HepG2 (cell line): Measurements from ENCODE around the gene IGDCC3. TPM values are rescaled to one million over a fixed set of nuclear protein-coding genes. Genes with fewer than 3 reads are reported as not detected.

Experiments
- ATAC-seq: fragments of 200-7000 bp; cut with Tn5 transposase; 3 replicates; pipeline ENCODE4 v1.9.1; 2020; ENCODE audit warnings: mild to moderate bottlenecking, moderate library complexity
- BruUV-seq: library from RNA; stranded (reverse); fragments of 400-500 nt; replicated peaks from 2 replicates; lab custom pipeline; 2021; lab: Mats Ljungman, UMichigan
- CTCF ChIA-PET: fragments of 300-600 bp; formaldehyde crosslinking; extraction: SDS; loops from one replicate; lab custom pipeline; 2021; ENCODE audit warnings: low total read pairs, inconsistent platforms, low intra/inter-chr PET ratio; lab: Yijun Ruan, JAX
- POLR2A ChIA-PET: fragments of 350-600 bp; sonication (Branson Sonifier 250); formaldehyde crosslinking; loops from one replicate; lab custom pipeline; 2020; ENCODE audit warnings: antibody characterized with exemption, inconsistent platforms; lab: Yijun Ruan, JAX
- DNase-seq: peaks from one replicate; pipeline ENCODE4 v3.0.0-alpha.2; 2015; ENCODE audit warnings: low spot score
- FAIRE-seq: peaks from 3 replicates; lab custom pipeline; 2011; peaks lifted over from hg19 to GRCh38; lab: Jason Lieb, UNC
- H2AFZ ChIP-seq: one replicate; pipeline ENCODE4 v1.6.1; 2011; ENCODE audit warnings: low read length, inconsistent platforms
- H3K27ac ChIP-seq: fragments of 300-600 bp; 3 replicates; pipeline ENCODE4 v1.8.0; 2011; ENCODE audit warnings: mixed run types, mild to moderate bottlenecking, mixed read lengths, low read length, inconsistent platforms; ENCODE audit not compliant: insufficient read depth; ENCODE audit errors: extremely low read length
- H3K27me3 ChIP-seq, 2 experiments: fragments of 200-600 bp in 1 of 2; 2 replicates in 1 of 2; 3 replicates in 1 of 2; pipeline versions ENCODE4 v1.6.0 to v1.8.0; 2011; ENCODE audit warnings: low read length in 2 of 2, mild to moderate bottlenecking in 2 of 2, moderate library complexity in 2 of 2, inconsistent platforms in 1 of 2; ENCODE audit not compliant: insufficient read depth in 2 of 2, control insufficient read depth in 1 of 2
- H3K36me3 ChIP-seq, 2 experiments: fragments of 200-600 bp in 1 of 2; replicated peaks in 1 of 2; 2 replicates in 1 of 2; 3 replicates in 1 of 2; pipeline versions ENCODE4 v1.5.1 to v1.8.0; 2011; ENCODE audit warnings: low read length in 2 of 2, inconsistent platforms in 1 of 2; ENCODE audit not compliant: insufficient read depth in 2 of 2, control insufficient read depth in 1 of 2
- H3K4me1 ChIP-seq: 2 replicates; pipeline ENCODE4 v1.5.1; 2012; ENCODE audit warnings: low read length, inconsistent platforms; ENCODE audit not compliant: insufficient read depth
- H3K4me2 ChIP-seq: 2 replicates; pipeline ENCODE4 v1.6.0; 2011; ENCODE audit warnings: low read depth, low read length, inconsistent platforms
- H3K4me3 ChIP-seq, 3 experiments: fragments of 200-600 bp in 1 of 3; sonication (generic), shearing (Covaris generic) in 1 of 3; replicated peaks in 1 of 3; 2 replicates each; pipeline ENCODE4 v1.5.1; 2011 to 2016; ENCODE audit warnings: low read length in 3 of 3, inconsistent platforms in 2 of 3, low read depth in 2 of 3, mild to moderate bottlenecking in 2 of 3, control low read depth in 1 of 3, mixed read lengths in 1 of 3; ENCODE audit not compliant: insufficient read depth in 1 of 3
- H3K79me2 ChIP-seq: one replicate; pipeline ENCODE4 v1.6.1; 2011; ENCODE audit warnings: low read length, inconsistent platforms; ENCODE audit not compliant: insufficient read depth
- H3K9ac ChIP-seq: 2 replicates; pipeline ENCODE4 v1.6.0; 2011; ENCODE audit warnings: mild to moderate bottlenecking, low read depth, low read length, inconsistent platforms; ENCODE audit not compliant: insufficient read depth
- H3K9me3 ChIP-seq: 2 replicates; pipeline ENCODE4 v1.5.1; 2012; ENCODE audit warnings: mild to moderate bottlenecking, low read length
- H4K20me1 ChIP-seq: 2 replicates; pipeline ENCODE4 v1.6.0; 2011; ENCODE audit warnings: inconsistent platforms, mild to moderate bottlenecking, low read length, moderate library complexity; ENCODE audit not compliant: insufficient read depth
- WGBS: methylation state at CpG from one replicate; pipeline ENCODE4 v1.1.6; 2017; ENCODE audit warnings: low lambda C conversion rate; 5-methylcytosine and 5-hydroxymethylcytosine counted together
- in situ Hi-C: cut with HindIII; loops from 2 replicates; pipeline ENCODE4 v1.10.0; 2017; ENCODE audit warnings: low pct_unique_long_range_greater_than_20kb; ENCODE audit not compliant: extremely low pct_ligation_motif_present
- intact Hi-C: fragments of 100-400 bp; cut with micrococcal nuclease; formaldehyde crosslinking; loops from one replicate; pipeline ENCODE4 v1.10.0; 2022; ENCODE audit not compliant: unreplicated experiment
- polyA plus RNA-seq, 8 experiments: library from polyadenylated mRNA; depleted of rRNA in 3 of 8; stranded (reverse) in 7 of 8; unstranded in 1 of 8; fragments of >200 nt; fragmentation: Illumina TruSeq in 4 of 8; extraction: Trizol in 4 of 8; gene quantifications; 2 replicates each; pipeline versions ENCODE4 v1.2.1 to v1.2.3, GENCODE V29; 2011 to 2016; ENCODE audit warnings: low read depth in 4 of 8, missing spikeins in 1 of 8, mixed read lengths in 1 of 8; ENCODE audit not compliant: insufficient read depth in 1 of 8
- total RNA-seq, 5 experiments: library from RNA; depleted of rRNA; stranded (reverse); fragments of >200 nt; fragmentation: Illumina TruSeq; extraction: Trizol; gene quantifications; 2 replicates each; pipeline ENCODE4 v1.2.3, GENCODE V29; 2016; ENCODE audit warnings: low read depth in 1 of 5
- TF ChIP-seq, protein P1 (sequence below): sonication (generic); formaldehyde crosslinking; IDR thresholded peaks from 2 replicates; pipeline ENCODE4 v1.9.0; 2021; ENCODE audit warnings: missing genetic modification reagents, mild to moderate bottlenecking, borderline replicate concordance
- TF ChIP-seq, protein P2 (sequence below): sonication (generic); formaldehyde crosslinking; IDR thresholded peaks from 2 replicates; pipeline ENCODE4 v1.4.0; 2020; ENCODE audit warnings: mild to moderate bottlenecking, missing genetic modification reagents
- TF ChIP-seq, protein P3 (sequence below): sonication (generic); formaldehyde crosslinking; IDR thresholded peaks from 2 replicates; pipeline ENCODE4 v1.4.0; 2020; ENCODE audit warnings: missing genetic modification reagents

IGDCC3 gene
- total and polyA plus RNA-seq, 2 of the 13 experiments (the other 11 are each of a cell fraction or from before 2014, with no cell fraction given) = 30.1 to 51.8 TPM

DNA sequence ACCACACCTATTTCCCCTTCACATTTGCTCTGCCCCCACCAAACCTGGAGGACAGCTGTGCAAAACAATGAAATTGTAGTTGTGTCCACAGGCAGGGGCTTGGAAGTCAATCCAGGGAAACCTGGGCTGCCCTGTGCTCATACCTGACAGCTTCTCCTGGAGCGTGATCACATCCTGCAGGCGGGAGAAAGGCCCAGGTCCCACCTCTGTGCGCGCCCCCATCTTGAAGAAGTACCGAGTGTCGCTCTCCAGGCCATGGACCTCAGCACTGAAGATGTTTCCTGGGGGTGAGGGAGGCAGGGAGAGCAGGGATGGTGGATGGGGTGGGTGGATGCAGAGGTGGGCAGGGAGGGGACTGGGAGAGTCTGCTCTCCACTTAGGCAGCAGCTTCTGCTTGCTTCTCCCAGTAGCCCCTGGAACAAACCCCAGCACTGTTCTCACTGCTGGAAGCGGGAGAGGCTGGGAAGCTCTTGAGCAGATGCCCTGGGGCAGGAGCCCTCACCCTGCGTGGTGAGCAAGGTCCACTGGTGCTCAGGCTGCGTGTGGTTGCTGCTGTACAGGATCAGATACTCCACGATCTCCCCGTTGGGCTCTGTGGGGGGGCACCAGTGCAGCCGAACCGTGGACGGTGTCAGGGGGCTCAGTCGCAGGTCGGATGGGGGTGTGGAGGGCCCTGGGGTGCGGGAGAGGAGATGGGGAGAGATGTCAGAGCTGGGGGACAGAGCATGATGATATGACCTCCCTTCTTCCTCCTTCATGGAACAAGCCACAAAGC lies 10.7 kb upstream of the IGDCC3 start:
- TF ChIP-seq, protein P1, sequence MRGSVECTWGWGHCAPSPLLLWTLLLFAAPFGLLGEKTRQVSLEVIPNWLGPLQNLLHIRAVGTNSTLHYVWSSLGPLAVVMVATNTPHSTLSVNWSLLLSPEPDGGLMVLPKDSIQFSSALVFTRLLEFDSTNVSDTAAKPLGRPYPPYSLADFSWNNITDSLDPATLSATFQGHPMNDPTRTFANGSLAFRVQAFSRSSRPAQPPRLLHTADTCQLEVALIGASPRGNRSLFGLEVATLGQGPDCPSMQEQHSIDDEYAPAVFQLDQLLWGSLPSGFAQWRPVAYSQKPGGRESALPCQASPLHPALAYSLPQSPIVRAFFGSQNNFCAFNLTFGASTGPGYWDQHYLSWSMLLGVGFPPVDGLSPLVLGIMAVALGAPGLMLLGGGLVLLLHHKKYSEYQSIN (CRISPR knock-in tag) = no peak
- DNase-seq = no peak
- in situ Hi-C loops = loop anchor here (10.0 kb wide), 1 partner anchor 204 kb away; the partner anchor contains the start of gene CLPX
- BruUV-seq = no TSS peak
- Histone ChIP-seq H3K4me3 (no peak overlapping the region), H3K9ac (no peak overlapping the region), H3K36me3 (no peaks in the 10 kb centered on the region), H4K20me1 (no peaks in the 10 kb centered on the region), H3K27me3 (peaks cover under 1 to 19% of the 10 kb centered on the region in 2 experiments; a peak in 3 of 5 replicates), H3K79me2 (no peaks in the 10 kb centered on the region), H3K9me3 (no peaks in the 10 kb centered on the region), H2AFZ (no peak overlapping the region), H3K27ac (no peak overlapping the region), H3K4me1 (peaks cover 61% of the 10 kb centered on the region), H3K4me2 (no peak overlapping the region)
- no peak for ATAC-seq
- CTCF ChIA-PET = no interaction called here
- FAIRE-seq = no peak
- 52% methylated on average over 14 of the region's 17 CpGs for WGBS
- POLR2A ChIA-PET = interaction anchor here (0.6 kb wide), 1 partner anchor 10 kb away, joined by 3 read pairs; no protein-coding TSS in a partner anchor
- intact Hi-C loops = loop anchor here (5.0 to 10.0 kb wide), 2 partner anchors 41 to 204 kb away; partner anchors contain the start of gene CLPX

DNA sequence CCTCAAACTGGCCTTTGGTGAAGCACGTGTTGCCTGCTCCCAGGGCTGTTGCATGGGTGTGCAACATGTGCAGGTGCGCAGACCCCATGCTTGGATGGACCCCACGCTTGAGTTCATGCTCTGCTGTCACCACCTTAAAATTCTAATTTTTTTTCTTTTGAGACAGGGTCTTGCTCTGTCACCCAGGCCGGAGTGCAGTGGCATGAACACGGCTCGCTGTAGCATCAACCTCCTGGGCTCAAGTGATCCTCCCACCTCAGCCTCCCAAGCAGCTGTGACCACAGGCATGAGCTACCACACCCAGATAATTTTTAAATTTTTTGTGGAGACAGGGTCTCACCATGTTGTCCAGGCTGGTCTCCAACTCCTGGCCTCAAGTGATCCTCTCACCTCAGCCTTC lies 9.1 kb upstream of the IGDCC3 start:
- Histone ChIP-seq H3K27me3 (peaks cover 0 to 13% of the 10 kb centered on the region in 2 experiments; a peak in 2 of 5 replicates), H3K4me2 (no peak overlapping the region), H2AFZ (no peak overlapping the region), H3K9me3 (no peaks in the 10 kb centered on the region), H3K79me2 (no peaks in the 10 kb centered on the region), H4K20me1 (no peaks in the 10 kb centered on the region), H3K36me3 (no peaks in the 10 kb centered on the region), H3K9ac (no peak overlapping the region), H3K27ac (no peak overlapping the region), H3K4me3 (no peak overlapping the region), H3K4me1 (peaks cover 55% of the 10 kb centered on the region)
- in situ Hi-C loops (loop anchor here (10.0 kb wide), 1 partner anchor 202 kb away; the partner anchor contains the start of gene CLPX), intact Hi-C loops (loop anchor here (5.0 to 10.0 kb wide), 2 partner anchors 40 to 202 kb away; partner anchors contain the start of gene CLPX)
- ChIA-PET CTCF (no interaction called here), POLR2A (no interaction called here)
- WGBS = 86% methylated on average over 6 of the region's 6 CpGs
- BruUV-seq = no TSS peak
- FAIRE-seq = no peak
- no peak for ATAC-seq
- DNase-seq = no peak
- TF ChIP-seq, protein P2, sequence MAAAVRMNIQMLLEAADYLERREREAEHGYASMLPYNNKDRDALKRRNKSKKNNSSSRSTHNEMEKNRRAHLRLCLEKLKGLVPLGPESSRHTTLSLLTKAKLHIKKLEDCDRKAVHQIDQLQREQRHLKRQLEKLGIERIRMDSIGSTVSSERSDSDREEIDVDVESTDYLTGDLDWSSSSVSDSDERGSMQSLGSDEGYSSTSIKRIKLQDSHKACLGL (CRISPR knock-in tag) = no peak
- TF ChIP-seq, protein P3, sequence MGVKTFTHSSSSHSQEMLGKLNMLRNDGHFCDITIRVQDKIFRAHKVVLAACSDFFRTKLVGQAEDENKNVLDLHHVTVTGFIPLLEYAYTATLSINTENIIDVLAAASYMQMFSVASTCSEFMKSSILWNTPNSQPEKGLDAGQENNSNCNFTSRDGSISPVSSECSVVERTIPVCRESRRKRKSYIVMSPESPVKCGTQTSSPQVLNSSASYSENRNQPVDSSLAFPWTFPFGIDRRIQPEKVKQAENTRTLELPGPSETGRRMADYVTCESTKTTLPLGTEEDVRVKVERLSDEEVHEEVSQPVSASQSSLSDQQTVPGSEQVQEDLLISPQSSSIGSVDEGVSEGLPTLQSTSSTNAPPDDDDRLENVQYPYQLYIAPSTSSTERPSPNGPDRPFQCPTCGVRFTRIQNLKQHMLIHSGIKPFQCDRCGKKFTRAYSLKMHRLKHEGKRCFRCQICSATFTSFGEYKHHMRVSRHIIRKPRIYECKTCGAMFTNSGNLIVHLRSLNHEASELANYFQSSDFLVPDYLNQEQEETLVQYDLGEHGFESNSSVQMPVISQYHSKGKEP (CRISPR knock-in tag) = no peak
